Trophoblast cell (in vitro differentiated cells and primary cell): ENCODE results near the gene SPON1.

Experiments used
- DNase-seq, 2 donors: peaks; one replicate each; pipeline ENCODE4 v3.0.0-alpha.2; 2016
- H2AFZ ChIP-seq: 2 replicates; pipeline ENCODE4 v1.6.1; 2013; ENCODE audit warnings: low read length, moderate library complexity, mild to moderate bottlenecking; ENCODE audit not compliant: insufficient read depth, poor library complexity
- H2AK5ac ChIP-seq: 2 replicates; pipeline ENCODE4 v1.6.1; 2013; ENCODE audit warnings: mild to moderate bottlenecking, low read length
- H2BK120ac ChIP-seq: 2 replicates; pipeline ENCODE4 v1.6.1; 2013; ENCODE audit warnings: low read length, mild to moderate bottlenecking, moderate library complexity; ENCODE audit not compliant: insufficient read depth, poor library complexity
- H2BK12ac ChIP-seq: 2 replicates; pipeline ENCODE4 v1.6.1; 2013; ENCODE audit warnings: mild to moderate bottlenecking, low read length, moderate library complexity
- H2BK5ac ChIP-seq: 2 replicates; pipeline ENCODE4 v1.6.1; 2013; ENCODE audit warnings: low read length, low read depth, moderate library complexity, mild to moderate bottlenecking; ENCODE audit not compliant: poor library complexity
- H3K14ac ChIP-seq: 2 replicates; pipeline ENCODE4 v1.6.1; 2013; ENCODE audit warnings: mild to moderate bottlenecking, low read length
- H3K18ac ChIP-seq: 2 replicates; pipeline ENCODE4 v1.6.1; 2013; ENCODE audit warnings: mild to moderate bottlenecking, low read length
- H3K23ac ChIP-seq: 2 replicates; pipeline ENCODE4 v1.6.1; 2013; ENCODE audit warnings: low read length
- H3K27ac ChIP-seq: 2 replicates; pipeline ENCODE4 v1.5.1; 2013; ENCODE audit warnings: low read depth, mild to moderate bottlenecking, inconsistent platforms, low read length, moderate library complexity
- H3K27me3 ChIP-seq: 2 replicates; pipeline ENCODE4 v1.6.1; 2013; ENCODE audit warnings: inconsistent platforms, mild to moderate bottlenecking, low read length, moderate library complexity; ENCODE audit not compliant: insufficient read depth
- H3K36me3 ChIP-seq, 2 experiments: 1 replicate in 1 of 2; 2 replicates in 1 of 2; pipeline ENCODE4 v1.6.1; 2013; ENCODE audit warnings: low read length in 2 of 2, mild to moderate bottlenecking in 2 of 2, moderate library complexity in 1 of 2; ENCODE audit not compliant: insufficient read depth in 2 of 2, control insufficient read depth in 1 of 2
- H3K4ac ChIP-seq: 2 replicates; pipeline ENCODE4 v1.6.1; 2013; ENCODE audit warnings: low read depth, mild to moderate bottlenecking, low read length, moderate library complexity
- H3K4me1 ChIP-seq, 2 experiments: 1 replicate in 1 of 2; 2 replicates in 1 of 2; pipeline ENCODE4 v1.6.1; 2013; ENCODE audit warnings: low read length in 2 of 2, mild to moderate bottlenecking in 2 of 2, moderate library complexity in 1 of 2; ENCODE audit not compliant: insufficient read depth in 2 of 2, control insufficient read depth in 1 of 2
- H3K4me2 ChIP-seq: 2 replicates; pipeline ENCODE4 v1.6.1; 2013; ENCODE audit warnings: inconsistent platforms, mild to moderate bottlenecking, low read length, moderate library complexity
- H3K4me3 ChIP-seq: 2 replicates; pipeline ENCODE4 v1.5.1; 2013; ENCODE audit warnings: mild to moderate bottlenecking, low read depth, low read length, inconsistent platforms
- H3K79me1 ChIP-seq: one replicate; pipeline ENCODE4 v1.6.1; 2013; ENCODE audit warnings: low read length
- H3K79me2 ChIP-seq: 2 replicates; pipeline ENCODE4 v1.6.1; 2013; ENCODE audit warnings: low read length, mild to moderate bottlenecking; ENCODE audit not compliant: control insufficient read depth, insufficient read depth, poor library complexity
- H3K9ac ChIP-seq: 2 replicates; pipeline ENCODE4 v1.6.1; 2013; ENCODE audit warnings: mild to moderate bottlenecking, low read length
- H3K9me3 ChIP-seq: 2 replicates; pipeline ENCODE4 v1.6.1; 2013; ENCODE audit warnings: low read depth, mild to moderate bottlenecking, control low read depth, inconsistent platforms, low read length; ENCODE audit not compliant: insufficient read depth
- H4K12ac ChIP-seq: 2 replicates; pipeline ENCODE4 v1.6.1; 2013; ENCODE audit warnings: low read depth, mild to moderate bottlenecking, low read length, moderate library complexity
- H4K8ac ChIP-seq: 2 replicates; pipeline ENCODE4 v1.6.1; 2013; ENCODE audit warnings: low read depth, mild to moderate bottlenecking, low read length, moderate library complexity
- H4K91ac ChIP-seq: one replicate; pipeline ENCODE4 v1.6.1; 2013; ENCODE audit warnings: low read depth, mild to moderate bottlenecking, low read length, moderate library complexity
- WGBS: extraction: QIAGEN DNeasy Blood & Tissue Kit; methylation state at CpG from one replicate; pipeline ENCODE4 v1.1.7; 2013; ENCODE audit warnings: missing lambda C conversion rate; ENCODE audit not compliant: insufficient read length, insufficient coverage; ENCODE audit errors: extremely low coverage; 5-methylcytosine and 5-hydroxymethylcytosine counted together

SPON1 gene

DNA sequence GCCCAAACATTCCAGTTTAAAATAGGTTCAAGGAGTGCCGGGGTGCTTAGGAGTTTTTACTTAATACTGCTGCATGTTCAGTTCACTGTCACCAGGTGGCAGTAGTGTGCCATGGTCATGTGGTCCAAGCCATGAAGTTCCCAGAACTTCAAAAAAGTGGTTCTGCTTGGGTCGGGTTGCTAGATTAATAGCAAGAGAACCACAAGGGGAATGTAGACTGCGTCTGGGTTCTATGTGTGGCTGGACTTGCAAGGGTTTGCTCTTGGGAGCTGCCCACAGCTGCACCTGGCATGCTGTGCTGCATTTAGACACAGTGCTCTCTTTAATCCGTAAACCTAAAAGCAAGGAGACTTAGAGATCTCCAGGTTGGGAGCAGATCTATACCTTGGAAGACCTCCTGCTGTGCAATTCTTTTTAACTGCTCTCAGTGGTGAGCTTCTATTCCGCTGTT, 6.5 kb upstream of the SPON1 start:
- H3K4me1 ChIP-seq: no peaks in the 10 kb centered on the region
- H2BK12ac ChIP-seq: no peak overlapping the region
- H3K14ac ChIP-seq: no peak overlapping the region
- H4K12ac ChIP-seq: no peak overlapping the region
- no peak overlapping the region for H3K4ac ChIP-seq
- H2AFZ ChIP-seq: no peak overlapping the region
- peak; percentile 31 to 86 for DNase-seq
- H2BK120ac ChIP-seq: no peak overlapping the region
- no peaks in the 10 kb centered on the region for H3K79me1 ChIP-seq
- no peaks in the 10 kb centered on the region for H3K9me3 ChIP-seq
- H3K36me3 ChIP-seq: no peaks in the 10 kb centered on the region
- H2AK5ac ChIP-seq: no peak overlapping the region
- no peaks in the 10 kb centered on the region for H3K79me2 ChIP-seq
- H3K4me3 ChIP-seq: no peak overlapping the region
- WGBS: no CpG with 5 or more reads among the region's 5 CpGs
- no peak overlapping the region for H3K18ac ChIP-seq
- H4K8ac ChIP-seq: no peak overlapping the region
- H3K27me3 ChIP-seq: peaks cover 3% of the 10 kb centered on the region
- H3K23ac ChIP-seq: no peak overlapping the region
- no peak overlapping the region for H4K91ac ChIP-seq
- H3K27ac ChIP-seq: no peak overlapping the region
- H3K4me2 ChIP-seq: no peak overlapping the region
- no peak overlapping the region for H2BK5ac ChIP-seq
- no peak overlapping the region for H3K9ac ChIP-seq

DNA sequence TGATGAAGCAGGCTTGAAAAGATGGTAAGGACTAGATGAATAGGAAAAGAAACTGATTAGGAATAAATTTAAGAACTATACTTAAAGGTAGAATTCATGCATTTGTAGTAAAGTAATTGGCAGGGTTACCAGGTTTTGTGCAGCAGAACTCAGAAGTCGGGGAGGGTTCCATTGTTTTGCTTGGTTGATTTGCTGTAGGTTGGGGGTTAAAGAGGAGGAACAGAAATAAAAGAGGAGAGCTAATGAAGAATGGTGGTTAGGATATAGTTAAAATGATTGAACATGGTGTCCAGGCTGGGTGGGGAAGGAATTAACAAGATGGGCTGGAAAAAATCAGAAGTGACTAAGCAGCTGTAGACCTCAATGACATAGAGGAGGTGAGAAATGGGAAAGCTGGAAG, 5.5 kb upstream of the SPON1 start:
- H3K27ac ChIP-seq: no peak overlapping the region
- H3K4ac ChIP-seq: no peak overlapping the region
- no peak overlapping the region for H3K23ac ChIP-seq
- no peak overlapping the region for H3K9ac ChIP-seq
- H2BK120ac ChIP-seq: no peak overlapping the region
- H3K14ac ChIP-seq: no peak overlapping the region
- WGBS: no CpG with 5 or more reads among the region's 1 CpG
- H3K4me2 ChIP-seq: no peak overlapping the region
- no peaks in the 10 kb centered on the region for H3K79me2 ChIP-seq
- no peaks in the 10 kb centered on the region for H3K79me1 ChIP-seq
- no peak overlapping the region for H2BK5ac ChIP-seq
- H3K27me3 ChIP-seq: peaks cover 11% of the 10 kb centered on the region
- no peak overlapping the region for H2AK5ac ChIP-seq
- H4K12ac ChIP-seq: no peak overlapping the region
- no peaks in the 10 kb centered on the region for H3K4me1 ChIP-seq
- H3K9me3 ChIP-seq: no peaks in the 10 kb centered on the region
- DNase-seq: no peak
- no peaks in the 10 kb centered on the region for H3K36me3 ChIP-seq
- H2BK12ac ChIP-seq: no peak overlapping the region
- H4K8ac ChIP-seq: no peak overlapping the region
- H3K18ac ChIP-seq: no peak overlapping the region
- H4K91ac ChIP-seq: no peak overlapping the region
- no peak overlapping the region for H2AFZ ChIP-seq
- H3K4me3 ChIP-seq: no peak overlapping the region

DNA sequence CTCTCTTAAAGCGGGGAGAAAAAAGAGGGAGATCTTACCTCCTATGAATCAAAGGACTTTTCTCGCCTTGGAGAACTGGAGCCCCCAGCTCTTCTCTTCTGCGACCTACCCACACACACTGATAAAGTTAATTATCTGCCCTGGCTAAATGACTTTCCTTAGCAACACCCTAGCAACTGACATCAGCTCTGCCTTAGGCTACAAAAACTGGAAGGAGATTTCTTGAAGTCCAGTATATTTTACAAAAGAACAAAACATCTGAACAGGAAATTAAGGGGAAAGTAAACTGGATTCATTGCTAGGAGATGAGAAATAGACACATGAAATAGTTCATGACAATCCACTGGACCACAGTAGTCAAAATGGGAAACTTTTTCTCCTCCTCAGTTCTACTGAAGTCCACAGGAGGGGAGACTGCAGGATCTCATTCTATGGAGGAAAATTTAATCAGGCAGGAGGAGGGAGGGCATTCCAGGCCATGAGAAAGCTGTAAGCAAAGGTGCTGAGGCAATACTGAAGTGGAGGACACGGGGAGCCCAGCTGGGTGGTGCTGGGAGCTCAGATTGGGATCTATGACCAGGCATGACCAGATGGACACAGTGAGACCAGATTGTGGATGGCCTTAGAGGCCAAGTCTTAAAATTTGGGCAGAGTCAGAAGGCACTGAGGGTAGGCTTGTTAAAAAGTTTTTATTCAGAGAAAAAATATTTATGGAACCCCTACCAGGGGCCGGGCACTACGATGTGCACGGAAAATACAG, 3.7 kb upstream of the SPON1 start:
- H3K18ac ChIP-seq: no peak overlapping the region
- H3K27ac ChIP-seq: no peak overlapping the region
- no peak overlapping the region for H3K4me3 ChIP-seq
- peaks cover 28% of the 10 kb centered on the region for H3K27me3 ChIP-seq
- H3K4me2 ChIP-seq: no peak overlapping the region
- no peak overlapping the region for H2BK5ac ChIP-seq
- no peak overlapping the region for H2BK120ac ChIP-seq
- peaks cover 5 to 9% of the 10 kb centered on the region in 2 experiments for H3K4me1 ChIP-seq
- H2AK5ac ChIP-seq: no peak overlapping the region
- no peaks in the 10 kb centered on the region for H3K9me3 ChIP-seq
- no peak overlapping the region for H4K91ac ChIP-seq
- no peaks in the 10 kb centered on the region for H3K79me2 ChIP-seq
- no peaks in the 10 kb centered on the region for H3K79me1 ChIP-seq
- no peak for DNase-seq
- H4K12ac ChIP-seq: no peak overlapping the region
- no peak overlapping the region for H4K8ac ChIP-seq
- H2BK12ac ChIP-seq: no peak overlapping the region
- H3K14ac ChIP-seq: no peak overlapping the region
- no peaks in the 10 kb centered on the region for H3K36me3 ChIP-seq
- no CpG with 5 or more reads among the region's 7 CpGs for WGBS
- no peak overlapping the region for H3K4ac ChIP-seq
- H3K23ac ChIP-seq: no peak overlapping the region
- no peak overlapping the region for H3K9ac ChIP-seq
- H2AFZ ChIP-seq: no peak overlapping the region

GRCh38 chr11:13962198-13962561, 343 bp upstream of the SPON1 start:
- H4K91ac ChIP-seq: no peak overlapping the region
- no peak overlapping the region for H4K12ac ChIP-seq
- no peak overlapping the region for H4K8ac ChIP-seq
- H2AK5ac ChIP-seq: no peak overlapping the region
- no peak overlapping the region for H2AFZ ChIP-seq
- H3K4me3 ChIP-seq: no peak overlapping the region
- H3K27me3 ChIP-seq: peaks cover 47% of the 10 kb centered on the region
- no peak overlapping the region for H2BK5ac ChIP-seq
- H3K4me2 ChIP-seq: peak overlapping the region; percentile 87
- peaks cover 2% of the 10 kb centered on the region for H3K9me3 ChIP-seq
- no peak overlapping the region for H3K4ac ChIP-seq
- no peak overlapping the region for H3K18ac ChIP-seq
- no peak overlapping the region for H3K14ac ChIP-seq
- H3K23ac ChIP-seq: no peak overlapping the region
- H3K27ac ChIP-seq: no peak overlapping the region
- H3K36me3 ChIP-seq: no peaks in the 10 kb centered on the region
- H3K79me1 ChIP-seq: no peaks in the 10 kb centered on the region
- H3K9ac ChIP-seq: no peak overlapping the region
- H2BK120ac ChIP-seq: no peak overlapping the region
- peaks cover 9 to 16% of the 10 kb centered on the region in 2 experiments for H3K4me1 ChIP-seq
- no CpG with 5 or more reads among the region's 16 CpGs for WGBS
- H2BK12ac ChIP-seq: no peak overlapping the region
- H3K79me2 ChIP-seq: no peaks in the 10 kb centered on the region
- DNase-seq: no peak
